NCI-H460 (cell line): ENCODE measurements around the gene INO80. TPM values are rescaled to one million over a fixed set of nuclear protein-coding genes. Genes with fewer than 3 reads are reported as not detected.
"Not testable (repeated sequence)": the region's sequence is repeated elsewhere in the genome, so short reads cannot be mapped to it uniquely, and the experiment has no call there.

Experiments used
- DNase-seq: peaks from one replicate; pipeline ENCODE4 v3.0.0-alpha.2; 2016; ENCODE audit warnings: low read depth; ENCODE audit errors: extremely low read depth
- total RNA-seq: library from RNA; depleted of rRNA; stranded (reverse); fragments of >200 nt; shearing (Covaris generic); gene quantifications from 2 replicates; pipeline ENCODE4 v1.2.3, GENCODE V29; 2014

The INO80 gene
- total RNA-seq, 1 experiment from 2014 or later = 25.2 TPM

DNA sequence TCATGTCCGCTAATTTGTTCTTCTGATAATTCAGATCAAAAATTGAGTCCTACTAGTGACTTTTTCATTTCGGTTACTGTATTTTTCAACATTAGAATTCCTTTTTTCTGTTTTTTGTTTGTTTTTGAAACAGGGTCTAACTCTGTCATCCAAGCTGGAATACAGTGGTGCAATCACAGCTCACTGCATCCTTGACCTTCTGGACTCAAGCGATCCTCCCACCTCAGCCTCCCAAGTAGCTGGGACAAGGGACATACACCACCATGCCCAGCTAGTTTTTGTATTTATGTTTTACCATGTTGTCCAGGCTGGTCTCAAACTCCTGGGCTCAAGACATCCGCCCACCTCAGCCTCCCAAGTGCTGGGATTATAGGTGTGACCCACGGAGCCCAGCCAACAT is 8.0 kb upstream of the INO80 start:
- DNase-seq = no peak

DNA sequence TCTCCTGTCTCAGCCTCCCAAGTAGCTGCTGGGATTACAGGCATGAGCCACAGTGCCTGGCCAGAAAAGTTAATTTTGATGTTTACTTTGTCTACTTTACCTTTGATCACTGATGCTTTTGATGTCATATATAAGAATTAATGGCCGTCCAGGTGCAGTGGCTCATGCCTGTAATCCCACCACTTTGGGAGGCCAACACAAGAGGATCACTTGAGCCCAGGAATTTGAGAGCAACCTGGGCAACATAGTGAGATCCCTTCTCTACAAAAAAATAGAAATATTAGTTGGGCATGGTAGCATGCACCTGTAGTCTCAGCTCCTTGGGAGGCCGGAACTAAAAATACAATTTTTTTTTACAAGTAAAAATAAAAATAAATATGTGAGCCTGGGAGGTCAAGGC is 6.8 kb upstream of the INO80 start:
- no peak for DNase-seq

DNA sequence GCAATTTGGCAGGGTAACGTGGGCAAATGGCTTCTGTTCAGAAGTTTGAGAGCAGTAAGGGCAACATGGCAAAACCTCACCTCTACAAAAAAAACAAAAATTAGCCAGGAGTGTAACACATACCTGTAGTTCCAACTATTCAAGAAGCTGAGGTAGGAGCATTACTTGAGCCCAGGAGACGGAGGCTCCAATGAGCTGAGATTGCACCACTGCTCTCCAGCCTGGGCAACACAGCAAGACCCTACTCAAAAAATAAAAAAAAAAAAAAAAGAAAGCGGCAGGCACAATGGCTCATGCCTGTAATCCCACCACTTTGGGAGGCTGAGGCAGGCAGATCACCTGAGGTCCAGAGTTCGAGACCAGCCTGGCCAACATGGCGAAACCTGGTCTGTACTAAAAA is 5.9 kb upstream of the INO80 start:
- DNase-seq = no peak

DNA sequence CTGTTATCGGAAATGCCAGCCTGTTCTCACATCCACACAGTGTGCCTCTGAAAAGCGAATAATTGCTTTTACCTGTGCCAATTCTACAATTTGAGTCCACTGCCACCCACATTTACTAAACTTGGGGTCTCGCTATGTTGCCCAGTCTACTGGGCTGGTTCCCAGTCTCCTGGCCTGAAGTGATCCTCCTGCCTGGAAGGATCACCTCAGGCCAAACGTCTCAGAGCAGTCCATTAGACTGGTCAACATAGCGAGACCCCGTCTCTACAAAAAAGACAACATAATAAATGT is 827 bp upstream of the INO80 start:
- no peak for DNase-seq

DNA sequence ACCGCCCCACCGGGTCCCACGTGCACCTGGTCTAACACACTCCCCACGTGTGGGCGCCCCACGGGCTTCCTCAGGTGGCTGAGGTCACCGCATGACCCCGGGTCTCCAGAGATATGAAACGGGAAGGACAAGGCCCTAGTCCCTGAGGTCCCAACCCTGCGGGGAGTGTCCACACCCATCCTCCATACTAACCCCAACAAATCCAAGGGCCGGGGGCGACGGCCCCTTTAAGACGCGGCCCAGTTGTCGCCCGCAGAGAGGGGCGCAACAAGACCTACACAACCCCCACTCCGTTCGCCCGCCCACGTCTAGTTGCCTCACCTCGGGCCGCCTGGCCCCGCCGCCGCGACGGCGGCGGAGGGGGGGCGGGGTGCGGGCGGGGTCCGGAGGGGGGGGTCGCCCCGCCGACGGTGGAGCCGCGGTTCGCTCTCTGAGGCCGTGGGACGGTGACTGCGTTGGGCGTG is 396 bp downstream of the INO80 start:
- peak; percentile 37 for DNase-seq

DNA sequence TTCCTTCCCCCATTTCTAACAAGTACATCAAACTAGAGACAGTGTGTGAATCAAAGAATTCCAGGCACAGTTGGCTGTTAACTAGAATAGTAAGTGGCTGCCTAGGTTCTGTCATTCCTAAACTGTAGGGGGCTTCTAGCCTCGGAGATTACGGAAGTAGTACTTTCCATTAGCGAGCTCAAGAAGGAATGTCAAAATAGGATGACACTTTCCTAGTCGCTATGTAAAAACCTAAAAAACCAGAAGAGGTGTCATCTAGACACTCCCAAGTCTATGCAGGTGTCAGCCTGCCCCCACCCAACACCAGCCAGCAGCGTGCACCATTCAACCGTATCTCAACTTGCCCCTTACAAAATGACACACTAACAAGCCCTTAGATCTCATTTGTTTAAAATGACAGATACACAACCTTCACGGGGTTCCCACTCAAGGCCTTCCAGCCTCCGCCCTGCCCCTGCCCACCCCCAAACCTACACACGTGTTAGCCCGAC is 874 bp downstream of the INO80 start:
- peak; percentile 7 for DNase-seq

DNA sequence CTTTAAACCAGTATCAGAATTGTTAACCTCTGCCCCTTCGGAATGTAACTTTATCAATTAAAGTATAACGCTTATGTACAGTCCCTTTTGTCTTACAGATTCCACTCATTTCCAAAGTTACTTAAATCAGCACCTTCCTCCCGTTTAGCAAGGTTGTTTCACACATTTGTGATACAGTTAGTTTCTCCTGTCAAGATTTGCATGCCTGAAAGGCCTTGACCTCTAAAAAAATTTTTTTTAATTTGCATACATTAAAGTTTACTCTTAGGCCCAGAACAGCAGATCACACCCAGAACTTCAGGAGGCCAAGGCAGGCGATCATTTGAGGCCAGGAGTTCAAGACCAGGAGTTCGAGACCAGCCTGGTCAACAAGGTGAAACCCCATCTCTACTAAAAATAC is 9.1 kb downstream of the INO80 start:
- DNase-seq = no peak

DNA sequence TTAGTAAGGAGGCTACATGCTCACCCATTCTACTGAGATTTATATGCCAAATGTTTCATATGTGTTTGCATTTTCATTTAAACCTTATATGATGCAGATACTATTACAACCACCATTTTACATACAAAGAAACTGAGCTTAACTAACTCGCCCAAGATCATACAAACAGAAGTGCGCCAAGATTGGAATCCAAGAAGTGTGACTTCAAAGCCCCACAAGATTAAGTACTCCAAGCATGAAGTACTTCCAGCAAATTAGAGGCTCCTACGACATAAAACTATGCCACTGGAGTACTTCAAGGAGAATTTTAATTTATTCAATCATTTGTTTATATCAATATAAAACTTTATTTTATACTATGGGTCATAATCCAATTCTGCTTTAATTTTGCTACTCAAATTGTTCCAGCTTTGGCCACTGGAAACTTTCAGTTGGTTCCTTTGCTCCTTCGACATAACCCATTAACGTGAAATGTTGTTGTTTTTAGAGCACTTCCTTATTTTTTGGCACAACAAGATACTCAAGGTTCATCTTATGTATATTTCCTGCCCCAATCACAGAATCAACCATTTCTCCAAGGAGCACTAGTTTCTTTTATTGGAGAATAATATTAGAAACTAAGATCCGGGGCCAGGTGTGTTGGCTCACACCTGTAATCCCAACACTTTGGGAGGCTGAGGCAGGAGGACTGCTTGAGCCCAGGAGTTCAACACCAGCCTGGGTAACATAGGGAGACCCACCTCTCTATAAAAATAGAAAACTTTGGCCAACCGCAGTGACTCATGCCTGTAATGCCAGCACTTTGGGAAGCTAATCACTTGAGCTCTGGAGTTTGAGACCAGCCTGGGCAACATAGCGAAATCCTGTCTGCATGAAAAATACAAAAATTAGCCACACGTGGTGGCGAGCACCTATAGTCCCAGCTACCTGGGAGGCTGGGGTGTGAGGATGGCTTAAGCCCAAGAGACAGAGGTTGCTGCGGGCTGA is 10.4 kb downstream of the INO80 start:
- no peak for DNase-seq

DNA sequence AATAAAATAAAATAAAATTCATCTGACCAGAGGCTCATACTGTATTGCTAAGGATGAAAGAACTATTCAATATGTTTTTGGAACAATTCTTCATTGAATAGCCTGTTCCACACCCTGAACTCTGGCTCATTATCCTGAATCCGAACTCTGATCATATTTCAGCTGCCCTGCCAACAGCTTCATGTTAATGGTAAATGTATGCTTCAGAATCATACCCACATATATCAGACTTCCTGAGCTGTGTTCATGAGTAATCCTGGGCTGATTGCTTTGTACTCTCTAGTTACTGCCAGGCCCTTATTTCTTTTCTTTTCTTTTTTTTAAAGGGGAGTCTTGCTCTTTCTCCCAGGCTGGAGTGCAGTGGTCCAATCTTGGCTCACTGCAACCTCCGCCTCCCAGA is 11.8 kb downstream of the INO80 start:
- DNase-seq = no peak

DNA sequence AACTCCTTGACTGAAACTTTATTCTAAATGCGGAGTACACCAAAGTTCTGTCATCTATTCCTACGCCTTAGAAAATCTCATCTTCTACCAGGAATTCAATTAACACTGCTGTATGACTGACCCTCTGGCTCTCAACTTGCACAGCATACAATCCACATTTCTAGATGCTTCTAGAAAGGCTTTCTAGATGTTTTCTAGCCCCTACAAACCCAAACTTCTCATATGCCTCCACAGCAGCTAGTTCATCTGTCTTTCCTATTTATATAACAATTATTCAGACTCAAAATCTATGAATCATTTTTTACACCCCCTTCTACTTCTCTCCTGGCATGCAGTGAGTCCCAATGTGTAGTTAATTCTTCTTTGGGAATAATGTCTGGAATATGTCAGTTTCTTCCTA is 13.2 kb downstream of the INO80 start:
- DNase-seq = no peak

DNA sequence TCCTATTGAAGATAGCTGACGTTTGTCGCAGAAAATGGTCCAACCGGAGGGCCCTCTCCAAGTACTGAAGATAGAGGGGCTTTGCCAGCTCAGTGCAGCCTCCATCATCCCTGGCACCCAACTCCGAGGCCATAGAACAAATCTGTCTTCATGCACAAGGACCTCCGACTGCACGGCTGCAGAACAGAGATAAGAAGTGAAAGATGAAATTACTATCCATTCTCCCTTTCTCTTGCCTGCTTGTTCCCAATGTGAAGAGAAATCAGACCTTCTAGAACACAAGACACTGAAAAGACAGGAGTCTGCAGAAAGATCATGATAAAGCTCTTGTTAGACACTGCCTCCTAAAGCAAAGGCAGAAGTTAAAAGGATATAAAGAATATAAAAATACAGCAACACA is 19.9 kb downstream of the INO80 start:
- DNase-seq = no peak

DNA sequence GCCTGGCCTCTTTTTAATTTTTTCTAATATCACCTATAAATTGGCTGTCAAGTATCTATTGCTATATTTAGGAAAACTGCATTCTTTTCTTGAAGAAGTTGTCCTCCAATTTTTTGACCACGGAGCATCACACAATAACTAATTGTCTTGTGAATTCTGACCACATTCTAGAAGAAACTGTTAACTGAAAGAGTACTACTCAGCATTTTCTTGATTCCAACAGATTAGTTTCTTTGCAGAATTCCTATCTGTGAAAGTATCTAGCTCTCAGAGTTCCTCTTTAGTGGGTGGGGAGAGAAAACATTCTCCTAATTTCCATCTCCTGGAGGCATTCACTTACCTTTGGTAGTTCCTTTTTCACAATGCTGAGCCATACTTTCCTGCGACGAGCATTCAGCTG is 31.1 kb downstream of the INO80 start:
- DNase-seq = no peak

DNA sequence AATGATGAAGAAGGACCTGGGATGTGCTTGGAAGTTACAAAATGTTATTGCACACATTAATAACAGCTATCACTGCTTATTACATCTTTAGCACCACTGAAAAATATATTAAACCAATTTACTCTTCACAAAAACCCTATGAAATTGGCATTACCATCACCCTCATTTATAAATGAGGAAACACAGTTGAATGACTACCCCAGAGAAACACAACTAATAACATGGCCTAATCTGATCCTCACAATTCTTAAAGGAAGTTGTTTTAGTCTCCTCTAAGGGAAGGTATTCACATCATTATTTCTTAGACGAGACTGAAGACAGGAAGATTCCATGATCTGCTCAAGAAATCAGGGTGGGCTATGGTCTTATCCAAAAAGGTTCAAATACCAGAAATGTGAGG is 35.9 kb downstream of the INO80 start:
- DNase-seq = no peak

DNA sequence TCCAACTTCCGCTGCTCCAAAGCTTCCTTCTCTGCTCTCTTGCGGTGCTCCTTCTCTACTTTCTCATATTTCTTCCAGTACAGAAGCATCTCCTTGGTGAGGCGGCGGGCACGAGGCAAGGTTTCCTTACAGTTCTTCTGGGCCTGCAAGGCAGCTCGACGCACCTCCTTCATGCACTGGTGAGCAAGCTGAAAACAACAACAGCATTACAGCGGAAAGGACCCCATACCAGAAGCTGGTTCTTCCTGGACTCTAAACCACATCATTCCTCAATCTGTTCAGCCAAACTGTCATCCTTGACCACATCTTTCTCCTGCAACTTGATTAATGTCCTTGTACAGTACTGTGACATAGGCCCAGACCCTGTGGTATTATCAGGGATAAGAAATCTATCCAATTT is 36.4 kb downstream of the INO80 start:
- DNase-seq = no peak

DNA sequence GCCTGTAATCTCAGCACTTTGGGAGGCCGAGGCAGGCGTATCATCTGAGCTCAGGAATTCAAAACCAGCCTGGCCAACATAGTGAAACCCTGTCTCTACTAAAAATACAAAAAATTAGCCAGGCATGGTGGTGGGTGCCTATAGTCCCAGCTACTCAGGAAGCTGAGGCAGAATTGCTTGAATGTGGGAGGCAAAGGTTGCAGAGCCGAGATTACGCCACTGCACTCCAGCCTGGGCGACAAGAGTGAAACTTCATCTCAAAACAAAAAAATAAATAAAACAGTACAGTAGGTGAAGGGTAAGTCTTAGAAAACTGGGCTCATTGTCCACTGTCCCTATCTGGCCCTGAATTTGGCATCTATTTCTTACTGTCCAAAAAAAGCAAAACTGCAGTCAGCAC is 37.2 kb downstream of the INO80 start:
- not testable (repeated sequence) for DNase-seq

DNA sequence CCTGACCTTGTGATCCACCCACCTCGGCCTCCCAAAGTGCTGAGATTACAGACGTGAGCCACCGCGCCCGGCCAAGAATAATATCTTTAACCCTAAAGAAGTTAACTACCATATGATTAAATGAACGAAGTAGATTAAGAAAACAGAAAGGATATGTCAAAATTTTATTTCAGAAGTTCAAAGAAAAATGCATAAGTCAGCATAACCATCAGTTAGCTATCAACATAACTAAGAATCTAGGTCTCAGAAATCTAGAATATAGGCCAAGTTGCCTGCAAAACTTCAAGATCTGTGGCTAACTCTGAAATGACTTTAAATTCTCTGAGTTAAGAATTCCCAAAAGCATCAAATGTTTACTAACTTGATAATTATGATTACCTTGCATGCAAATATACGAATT is 38.0 kb downstream of the INO80 start:
- no peak for DNase-seq

DNA sequence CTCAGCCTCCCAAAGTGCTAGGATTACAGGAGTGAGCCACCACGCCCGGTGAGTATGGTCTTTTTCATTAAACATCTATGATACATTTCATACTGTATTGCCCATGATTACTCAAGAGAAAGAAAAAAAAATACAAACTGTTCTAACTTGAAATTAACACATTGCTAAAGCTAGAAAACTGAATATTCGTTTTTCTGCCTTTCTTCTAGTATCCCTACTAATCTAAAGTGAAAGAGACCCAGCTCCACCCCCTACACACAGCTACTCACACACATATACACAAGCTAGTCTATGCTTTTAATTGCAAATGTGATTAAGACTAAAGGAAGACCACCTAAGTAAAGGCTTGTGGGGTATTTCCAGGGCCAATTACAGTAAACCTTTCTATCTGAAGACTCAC is 43.1 kb downstream of the INO80 start:
- no peak for DNase-seq

DNA sequence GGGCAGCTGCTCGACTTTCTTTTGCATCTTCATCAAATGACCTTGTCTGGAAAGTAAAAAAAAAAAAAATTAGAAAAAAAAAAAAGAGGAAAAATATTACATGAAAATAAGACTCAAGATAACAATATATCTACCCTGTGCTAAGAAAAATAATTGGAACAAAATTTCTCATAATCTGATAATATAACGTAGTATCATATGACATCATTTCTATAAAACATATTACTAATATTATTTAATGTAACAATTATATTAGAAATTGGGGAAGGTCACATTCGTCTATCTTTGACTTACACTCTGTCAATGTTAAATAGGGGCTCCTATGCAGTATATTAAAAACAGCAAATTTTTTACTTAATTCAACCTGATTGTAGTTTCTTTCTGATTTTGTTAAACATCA is 44.1 kb downstream of the INO80 start:
- no peak for DNase-seq

DNA sequence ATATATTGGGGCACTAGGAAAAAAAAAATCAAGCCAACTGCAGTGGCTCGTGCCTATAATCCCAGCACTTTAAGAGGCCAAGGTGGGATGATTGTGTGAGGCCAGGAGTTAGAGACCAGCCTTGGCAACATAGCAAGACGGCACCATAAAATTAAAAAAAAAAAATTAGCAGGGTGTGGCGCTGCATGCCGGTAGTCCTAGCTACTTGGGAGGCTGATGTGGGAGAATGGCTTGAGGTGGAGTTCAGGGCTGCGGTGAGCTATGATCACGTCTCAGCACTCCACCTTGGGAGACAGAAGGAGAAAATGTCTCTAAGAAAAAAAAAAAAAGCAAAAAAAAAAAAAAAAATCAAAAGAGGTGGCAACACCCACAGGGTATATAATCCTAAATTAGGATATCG is 49.6 kb downstream of the INO80 start:
- no peak for DNase-seq

DNA sequence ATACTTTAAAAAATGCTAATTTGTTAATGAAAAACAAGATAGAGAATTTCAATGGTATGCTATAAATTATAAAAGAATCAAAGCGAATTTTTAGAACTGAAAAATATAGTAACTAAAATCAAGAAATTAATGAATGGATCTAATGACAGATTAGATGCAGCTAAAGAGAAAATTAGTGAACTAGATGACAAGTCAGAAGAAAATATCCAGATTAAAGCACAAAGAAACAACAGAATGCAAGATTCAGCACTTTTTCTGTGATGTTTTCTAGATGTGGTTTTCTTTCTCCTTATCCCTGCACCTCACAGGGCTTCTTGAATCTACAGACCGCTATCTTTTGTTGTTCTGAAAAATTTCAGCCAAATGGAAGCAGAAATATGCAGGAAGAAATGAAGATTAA is 54.4 kb downstream of the INO80 start:
- DNase-seq = no peak

DNA sequence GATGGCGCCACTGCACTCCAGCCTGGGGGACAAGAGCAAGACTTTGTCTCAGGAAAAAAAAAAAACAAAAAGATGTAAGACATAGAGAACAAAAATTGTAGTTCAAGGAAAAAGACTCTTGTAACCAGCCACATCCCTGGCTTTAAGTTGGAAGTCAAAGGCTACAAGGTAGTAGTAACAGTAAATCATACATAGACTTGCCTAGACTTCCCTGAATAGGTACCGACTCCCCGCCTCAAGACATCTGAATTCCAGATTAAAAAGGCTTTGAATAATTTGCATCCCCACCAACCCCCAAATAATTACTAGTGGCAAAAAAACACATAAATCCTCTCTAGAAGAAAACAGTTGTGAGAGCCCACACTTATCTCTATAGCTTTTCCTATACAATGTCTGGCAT is 55.6 kb downstream of the INO80 start:
- no peak for DNase-seq

DNA sequence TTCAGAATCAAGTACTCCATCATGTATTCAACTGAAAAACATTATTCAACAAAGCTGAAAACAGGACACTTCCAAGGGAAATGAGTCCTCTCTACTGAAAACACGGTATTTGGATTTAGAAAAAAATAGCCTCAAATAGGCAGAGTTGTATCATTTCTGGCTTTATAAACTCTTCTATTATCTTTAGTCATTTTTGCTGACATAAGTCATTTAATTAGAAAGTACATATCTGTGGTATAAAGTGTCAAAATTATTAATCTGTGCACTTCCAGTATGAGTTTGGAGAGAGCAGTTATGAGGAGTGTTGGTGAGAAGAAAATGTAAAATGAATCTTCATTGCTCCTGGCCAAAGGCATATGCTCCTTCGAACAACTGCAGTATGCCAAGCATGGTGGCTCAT is 59.3 kb downstream of the INO80 start:
- no peak for DNase-seq

DNA sequence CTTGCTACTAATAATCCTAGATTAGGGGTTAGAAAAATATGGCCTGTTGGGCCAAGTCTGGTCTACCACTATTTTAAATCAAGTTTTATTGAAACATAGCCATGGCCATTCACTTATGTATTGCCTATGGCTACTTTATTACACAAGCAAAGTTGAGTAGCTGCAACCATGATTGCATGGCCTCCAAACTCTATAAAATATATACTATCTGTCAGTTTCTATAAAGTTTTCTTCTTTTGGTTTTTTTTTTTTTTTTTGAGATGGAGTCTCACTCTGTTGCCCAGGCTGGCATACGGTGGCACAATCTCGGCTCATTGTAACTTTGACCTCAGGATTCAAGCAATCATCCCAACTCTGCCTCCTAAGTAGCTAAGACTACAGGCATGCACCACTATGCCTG is 60.4 kb downstream of the INO80 start:
- DNase-seq = no peak
